Measurements from ENCODE around the gene CHST11.

Gene CHST11

DNA sequence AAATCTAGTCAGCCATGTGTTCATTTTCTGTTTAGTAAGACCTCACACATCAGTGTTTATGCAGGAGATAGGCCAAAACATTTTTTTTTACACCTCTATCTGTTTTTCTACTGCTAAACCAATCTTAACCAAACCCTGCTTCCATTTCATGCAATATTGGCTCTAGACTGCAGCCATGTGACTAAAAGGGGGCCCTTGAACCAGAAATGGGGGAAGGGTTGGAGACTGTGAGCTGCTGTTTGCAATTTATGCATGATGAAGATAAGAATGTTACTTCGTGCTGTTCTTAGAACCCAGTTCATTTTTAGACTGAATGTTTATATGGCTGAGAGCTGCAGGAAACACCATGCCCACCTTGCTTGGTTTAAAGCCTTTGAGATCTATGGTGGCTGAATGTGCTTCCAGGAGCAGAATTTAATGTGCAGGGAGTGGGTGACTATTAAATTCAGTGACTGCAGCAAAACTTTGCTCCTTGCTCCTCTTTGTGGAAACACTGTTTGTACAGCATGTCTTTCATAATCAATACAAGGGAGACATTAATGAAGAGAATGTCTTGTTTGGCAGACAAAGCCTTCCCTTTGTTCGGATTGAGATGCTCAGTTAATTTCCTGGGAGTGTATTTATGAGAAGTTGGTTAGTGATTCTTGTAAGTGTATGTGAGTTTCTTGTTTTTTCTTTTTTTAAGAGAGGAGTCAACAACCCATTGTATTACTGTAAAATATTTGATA, 53.6 kb downstream of the CHST11 start:
- H3K27ac ChIP-seq, result no peak overlapping the region
- TF ChIP-seq ZFX (IDR thresholded peaks at IDR 0.05; ENCODE audit: borderline replicate concordance), result no peak
- TF ChIP-seq, protein P1, sequence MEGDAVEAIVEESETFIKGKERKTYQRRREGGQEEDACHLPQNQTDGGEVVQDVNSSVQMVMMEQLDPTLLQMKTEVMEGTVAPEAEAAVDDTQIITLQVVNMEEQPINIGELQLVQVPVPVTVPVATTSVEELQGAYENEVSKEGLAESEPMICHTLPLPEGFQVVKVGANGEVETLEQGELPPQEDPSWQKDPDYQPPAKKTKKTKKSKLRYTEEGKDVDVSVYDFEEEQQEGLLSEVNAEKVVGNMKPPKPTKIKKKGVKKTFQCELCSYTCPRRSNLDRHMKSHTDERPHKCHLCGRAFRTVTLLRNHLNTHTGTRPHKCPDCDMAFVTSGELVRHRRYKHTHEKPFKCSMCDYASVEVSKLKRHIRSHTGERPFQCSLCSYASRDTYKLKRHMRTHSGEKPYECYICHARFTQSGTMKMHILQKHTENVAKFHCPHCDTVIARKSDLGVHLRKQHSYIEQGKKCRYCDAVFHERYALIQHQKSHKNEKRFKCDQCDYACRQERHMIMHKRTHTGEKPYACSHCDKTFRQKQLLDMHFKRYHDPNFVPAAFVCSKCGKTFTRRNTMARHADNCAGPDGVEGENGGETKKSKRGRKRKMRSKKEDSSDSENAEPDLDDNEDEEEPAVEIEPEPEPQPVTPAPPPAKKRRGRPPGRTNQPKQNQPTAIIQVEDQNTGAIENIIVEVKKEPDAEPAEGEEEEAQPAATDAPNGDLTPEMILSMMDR (IDR thresholded peaks at IDR 0.05), result no peak

DNA sequence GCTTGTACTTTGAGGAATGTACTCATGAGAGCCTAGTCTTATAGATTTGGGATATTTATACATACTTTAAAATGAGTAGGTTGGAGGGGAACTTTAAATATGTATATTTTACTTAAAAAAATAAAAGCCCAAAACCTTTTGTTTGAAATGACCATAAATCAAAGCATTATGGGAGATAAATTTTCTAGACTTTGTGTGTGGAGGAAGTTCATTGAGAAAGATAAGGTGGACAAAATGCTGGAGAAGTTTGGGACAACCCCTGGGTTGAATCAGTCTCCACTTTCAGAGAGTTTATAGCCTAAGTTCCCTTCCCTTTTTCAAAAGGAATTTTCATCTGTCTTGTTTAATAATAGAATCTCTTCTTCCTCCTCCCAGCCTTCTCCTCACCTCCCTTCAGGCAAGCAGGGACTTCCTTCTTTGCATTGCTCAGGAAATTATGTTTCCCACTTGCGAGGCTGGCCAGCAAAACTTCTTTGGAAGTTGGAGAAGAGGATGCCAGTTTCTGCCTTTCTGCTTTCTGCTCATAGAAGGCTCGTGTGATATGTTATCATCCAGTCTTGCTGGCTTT, 54.2 kb downstream of the CHST11 start:
- H3K27ac ChIP-seq, result no peak overlapping the region
- no peak for TF ChIP-seq ZFX (IDR thresholded peaks at IDR 0.05; ENCODE audit: borderline replicate concordance)
- TF ChIP-seq, protein P1 (IDR thresholded peaks at IDR 0.05), result no peak

DNA sequence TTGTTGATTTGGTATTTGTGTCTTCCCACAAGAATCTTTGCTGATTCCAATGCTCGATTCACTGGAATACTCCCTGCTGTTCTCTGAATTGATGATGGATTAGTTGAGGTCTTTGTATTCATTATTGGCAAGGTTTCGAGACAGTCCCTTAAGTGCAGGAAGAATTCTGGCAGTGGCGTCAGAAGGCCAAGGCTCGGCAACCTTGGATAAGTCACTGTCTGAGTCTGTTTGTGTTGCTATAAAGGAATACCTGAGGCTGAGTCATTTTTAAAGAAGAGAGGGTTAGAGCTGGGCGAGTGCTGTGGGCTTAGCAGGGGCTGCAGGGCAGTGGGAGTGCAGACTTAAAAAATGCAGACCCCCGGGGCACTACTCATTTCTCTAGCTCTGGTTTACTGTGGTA, 56.9 kb downstream of the CHST11 start:
- TF ChIP-seq, protein P1 (IDR thresholded peaks at IDR 0.05), result no peak
- TF ChIP-seq ZFX (IDR thresholded peaks at IDR 0.05; ENCODE audit: borderline replicate concordance), result no peak
- H3K27ac ChIP-seq, result no peak overlapping the region

DNA sequence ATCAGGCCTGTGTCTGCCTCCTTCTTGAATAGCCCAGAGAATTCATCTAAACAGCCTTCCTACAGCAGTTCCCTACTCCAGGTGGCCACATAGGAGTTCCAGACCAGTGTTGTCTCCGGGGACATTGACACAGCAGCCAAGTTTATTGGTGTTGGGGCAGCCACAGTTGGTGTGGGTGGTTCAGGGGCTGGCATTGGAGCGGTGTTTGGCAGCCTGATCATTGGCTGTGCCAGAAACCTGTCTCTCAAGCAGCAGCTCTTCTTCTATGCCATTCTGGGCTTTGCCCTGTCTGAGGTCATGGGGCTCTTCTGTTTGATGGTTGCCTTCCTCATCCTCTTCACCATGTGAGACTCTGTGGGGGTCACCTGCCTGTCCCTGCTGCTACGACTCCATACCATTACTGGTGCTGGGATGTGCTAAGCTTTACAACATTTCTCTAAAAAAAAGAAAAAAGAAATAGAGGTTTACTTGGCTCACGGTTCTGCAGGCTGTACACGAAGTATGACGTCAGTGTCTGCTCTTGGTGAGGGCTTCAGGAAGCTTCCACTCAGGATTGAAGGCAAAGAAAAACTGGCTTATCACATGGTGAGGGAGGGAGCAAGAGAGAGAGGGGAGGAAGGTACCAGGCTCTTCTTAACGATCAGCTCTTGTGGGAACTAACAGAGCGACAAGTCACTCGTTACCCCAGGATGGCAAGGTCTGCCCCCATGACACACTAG, 57.5 kb downstream of the CHST11 start:
- TF ChIP-seq, protein P1 (IDR thresholded peaks at IDR 0.05), result no peak
- no peak for TF ChIP-seq ZFX (IDR thresholded peaks at IDR 0.05; ENCODE audit: borderline replicate concordance)
- no peak overlapping the region for H3K27ac ChIP-seq

DNA sequence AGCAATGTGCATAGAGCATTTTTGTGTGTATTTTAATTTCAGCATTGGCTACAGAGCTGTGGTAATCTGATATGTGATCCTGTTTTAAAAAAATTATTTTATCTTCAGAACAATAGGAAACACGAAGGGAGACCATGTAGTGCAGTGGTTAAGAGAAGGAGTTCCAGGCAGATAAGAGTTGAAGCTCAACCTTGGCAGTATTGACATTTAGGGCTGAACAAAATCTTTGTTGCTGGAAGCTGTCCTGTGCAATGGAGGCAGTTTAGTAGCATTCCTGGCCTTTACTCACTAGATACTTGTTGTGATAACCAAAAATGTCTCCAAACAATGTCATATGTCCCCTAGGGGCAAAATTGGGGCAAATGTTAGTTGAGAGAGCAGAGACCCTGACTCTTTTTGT, 59.2 kb downstream of the CHST11 start:
- TF ChIP-seq, protein P1 (IDR thresholded peaks at IDR 0.05), result no peak
- TF ChIP-seq ZFX (IDR thresholded peaks at IDR 0.05; ENCODE audit: borderline replicate concordance), result no peak
- no peak overlapping the region for H3K27ac ChIP-seq

DNA sequence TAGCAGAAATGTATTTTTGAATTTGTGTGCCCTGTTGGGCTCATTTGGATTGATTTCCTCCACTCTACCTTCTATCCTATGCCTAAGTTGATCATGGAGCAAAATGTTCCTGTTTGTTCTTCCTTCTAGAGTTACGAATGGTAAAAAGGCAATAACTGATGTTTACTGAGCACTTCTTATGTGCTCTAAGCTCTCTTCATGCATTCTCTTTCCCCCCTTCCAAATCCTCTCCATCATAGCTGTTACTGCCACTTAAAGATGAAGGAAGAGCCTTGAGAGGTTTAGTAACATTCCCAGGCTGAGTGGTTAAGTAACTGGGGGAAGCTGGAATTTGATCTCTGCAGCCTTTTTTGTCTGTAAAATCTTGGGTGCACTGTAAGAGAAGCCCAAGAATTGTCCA, 60.1 kb downstream of the CHST11 start:
- H3K27ac ChIP-seq, result no peak overlapping the region
- no peak for TF ChIP-seq ZFX (IDR thresholded peaks at IDR 0.05; ENCODE audit: borderline replicate concordance)
- TF ChIP-seq, protein P1 (IDR thresholded peaks at IDR 0.05), result no peak

DNA sequence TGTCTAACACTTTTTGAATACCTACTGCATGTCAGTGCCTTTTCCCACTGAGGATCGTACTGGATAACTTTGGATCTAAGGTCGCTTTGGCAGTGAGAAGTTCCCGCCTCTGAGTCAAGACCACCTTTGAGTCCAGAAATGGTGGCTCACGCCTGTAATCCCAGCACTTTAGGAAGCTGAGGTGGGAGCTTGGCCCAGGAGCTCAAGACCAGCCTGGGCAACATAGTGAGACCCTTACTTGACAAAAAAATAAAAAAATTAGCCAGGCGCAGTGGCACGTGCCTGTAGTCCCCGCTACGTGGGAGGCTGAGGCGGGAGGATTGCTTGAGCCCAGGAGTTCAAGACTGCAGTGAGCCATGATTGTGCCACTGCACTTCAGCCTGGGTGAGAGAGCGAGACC, 61.1 kb downstream of the CHST11 start:
- TF ChIP-seq, protein P1 (IDR thresholded peaks at IDR 0.05), result no peak
- TF ChIP-seq ZFX (IDR thresholded peaks at IDR 0.05; ENCODE audit: borderline replicate concordance), result no peak
- H3K27ac ChIP-seq, result no peak overlapping the region

All from 22Rv1 (cell line).